ENCODE results near the gene APBB2.

DNA sequence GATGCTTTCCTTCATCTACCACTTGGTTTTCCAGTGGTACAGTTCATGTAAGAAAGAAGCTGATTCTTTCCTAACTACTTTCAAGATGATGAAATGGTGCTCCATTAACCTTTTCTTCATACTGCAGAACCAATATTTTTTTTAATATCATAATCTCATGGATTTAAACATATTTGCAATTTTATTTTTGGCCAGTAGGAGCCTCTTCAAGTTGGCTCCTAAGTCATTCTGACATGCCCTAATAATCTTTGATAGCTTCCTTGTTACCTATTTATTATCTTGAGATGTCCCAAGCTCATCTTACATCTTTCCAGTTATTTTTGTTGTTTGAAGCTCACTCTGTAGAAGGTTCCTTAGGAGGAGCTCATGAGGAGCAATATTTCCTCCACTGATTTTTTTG is 170.2 kb downstream of the APBB2 start:
- no peak for TF ChIP-seq ARNTL (CRISPR knock-in tag; IDR thresholded peaks at IDR 0.05; ENCODE audit: borderline replicate concordance, low read depth)
- no peak for TF ChIP-seq BACH2 (CRISPR knock-in tag; IDR thresholded peaks at IDR 0.05; ENCODE audit: borderline replicate concordance)
- TF ChIP-seq ZFP3 (CRISPR knock-in tag; IDR thresholded peaks at IDR 0.05), result no peak
- no peak for TF ChIP-seq TCF4 (CRISPR knock-in tag; IDR thresholded peaks at IDR 0.05; ENCODE audit: borderline replicate concordance)
- TF ChIP-seq, protein P1, sequence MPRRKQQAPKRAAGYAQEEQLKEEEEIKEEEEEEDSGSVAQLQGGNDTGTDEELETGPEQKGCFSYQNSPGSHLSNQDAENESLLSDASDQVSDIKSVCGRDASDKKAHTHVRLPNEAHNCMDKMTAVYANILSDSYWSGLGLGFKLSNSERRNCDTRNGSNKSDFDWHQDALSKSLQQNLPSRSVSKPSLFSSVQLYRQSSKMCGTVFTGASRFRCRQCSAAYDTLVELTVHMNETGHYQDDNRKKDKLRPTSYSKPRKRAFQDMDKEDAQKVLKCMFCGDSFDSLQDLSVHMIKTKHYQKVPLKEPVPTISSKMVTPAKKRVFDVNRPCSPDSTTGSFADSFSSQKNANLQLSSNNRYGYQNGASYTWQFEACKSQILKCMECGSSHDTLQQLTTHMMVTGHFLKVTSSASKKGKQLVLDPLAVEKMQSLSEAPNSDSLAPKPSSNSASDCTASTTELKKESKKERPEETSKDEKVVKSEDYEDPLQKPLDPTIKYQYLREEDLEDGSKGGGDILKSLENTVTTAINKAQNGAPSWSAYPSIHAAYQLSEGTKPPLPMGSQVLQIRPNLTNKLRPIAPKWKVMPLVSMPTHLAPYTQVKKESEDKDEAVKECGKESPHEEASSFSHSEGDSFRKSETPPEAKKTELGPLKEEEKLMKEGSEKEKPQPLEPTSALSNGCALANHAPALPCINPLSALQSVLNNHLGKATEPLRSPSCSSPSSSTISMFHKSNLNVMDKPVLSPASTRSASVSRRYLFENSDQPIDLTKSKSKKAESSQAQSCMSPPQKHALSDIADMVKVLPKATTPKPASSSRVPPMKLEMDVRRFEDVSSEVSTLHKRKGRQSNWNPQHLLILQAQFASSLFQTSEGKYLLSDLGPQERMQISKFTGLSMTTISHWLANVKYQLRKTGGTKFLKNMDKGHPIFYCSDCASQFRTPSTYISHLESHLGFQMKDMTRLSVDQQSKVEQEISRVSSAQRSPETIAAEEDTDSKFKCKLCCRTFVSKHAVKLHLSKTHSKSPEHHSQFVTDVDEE (CRISPR knock-in tag; IDR thresholded peaks at IDR 0.05), result no peak
- TF ChIP-seq ZFP30 (CRISPR knock-in tag; IDR thresholded peaks at IDR 0.05), result no peak
- no peak for TF ChIP-seq RARB (CRISPR knock-in tag; IDR thresholded peaks at IDR 0.05)
- TF ChIP-seq ESRRG (CRISPR knock-in tag; IDR thresholded peaks at IDR 0.05), result no peak

Measured in SK-N-SH treated with all-trans-retinoic acid at 6 μM for 48 hours (cell line).